Left lobe of liver (tissue), 2 donors: ENCODE results near the gene WDR35. TPM values are rescaled to one million over a fixed set of nuclear protein-coding genes. Genes with fewer than 3 reads are reported as not detected.

Experiments used
- ATAC-seq: fragments of 200-7000 bp; cut with Tn5 transposase; one replicate; pipeline ENCODE4 v1.9.1; 2020; ENCODE audit warnings: mild to moderate bottlenecking, moderate library complexity
- DNase-seq: peaks from one replicate; pipeline ENCODE4 v3.0.0-alpha.2; 2020; ENCODE audit warnings: low spot score
- total RNA-seq: library from RNA; stranded (reverse); gene quantifications from one replicate; pipeline ENCODE4 v1.2.1, GENCODE V29; 2021
- donor health status: DM: no; HTN: no; CAD: no; lungs with moderate emphysema.
- donor health status: DM: no; HTN: yes; CAD: no.

WDR35 gene
- total RNA-seq = 1.5 TPM

GRCh38 chr2:19989667-19990415 is at the start of gene WDR35:
WDR35 (minus strand) TSS chr2:19990105; CDS start chr2:19990015, 90 bp downstream.
- DNase-seq = peak; percentile 94
- peak; percentile 99 for ATAC-seq

DNA sequence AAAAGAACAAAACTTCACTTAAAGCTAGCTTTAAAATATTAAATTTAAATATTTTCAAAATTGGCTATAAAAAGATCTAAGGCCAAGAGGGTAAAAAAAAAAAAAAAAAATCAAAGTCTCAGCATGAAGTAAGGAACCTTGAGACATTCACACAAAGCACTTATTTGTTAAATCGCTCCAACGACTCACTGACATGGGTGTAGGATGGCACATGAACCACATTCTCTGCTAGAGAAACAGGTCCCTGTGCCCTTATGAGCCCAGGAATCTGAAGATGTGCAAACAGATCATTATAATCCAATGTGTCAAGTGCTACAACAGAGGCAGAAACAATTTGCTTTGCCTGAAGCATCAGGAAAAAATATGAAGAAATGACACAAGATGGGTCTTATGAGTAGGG is 47.8 kb upstream of the WDR35 start:
- ATAC-seq = no peak
- DNase-seq = no peak

DNA sequence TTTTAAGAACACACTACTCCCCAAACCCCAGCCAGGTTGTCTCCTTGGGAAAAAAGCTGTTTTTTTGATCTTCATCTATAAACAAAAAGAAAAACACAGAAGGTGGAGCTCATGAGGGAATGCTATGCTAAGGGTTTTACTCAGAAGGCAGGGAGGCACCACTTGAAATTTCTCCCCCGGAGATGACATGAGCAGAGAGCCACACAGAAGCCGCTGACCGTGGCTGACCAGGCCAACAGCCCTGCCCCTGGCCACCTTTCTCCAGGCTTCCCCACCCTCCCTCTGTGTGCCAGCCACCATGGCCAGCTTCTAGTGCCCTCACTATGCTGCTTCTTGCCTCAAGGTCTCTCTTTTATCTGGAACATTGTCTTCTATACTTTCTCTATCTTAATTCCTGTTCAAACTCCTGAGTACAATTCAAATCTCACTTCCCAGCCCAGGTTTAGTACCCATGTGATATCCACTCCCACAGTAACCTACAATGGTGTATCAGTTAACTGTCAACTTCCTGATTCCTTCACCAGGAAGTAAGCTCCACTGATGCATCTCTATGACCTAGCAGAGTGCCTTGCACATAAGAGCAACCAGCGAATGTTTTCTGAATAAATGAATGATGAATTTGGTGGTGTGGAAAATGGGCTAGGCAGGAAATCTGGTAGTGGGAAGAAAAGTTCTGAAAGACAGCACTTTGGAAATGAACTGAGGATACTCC is 46.2 kb upstream of the WDR35 start:
- DNase-seq (no peak), ATAC-seq (peak; percentile 27)

DNA sequence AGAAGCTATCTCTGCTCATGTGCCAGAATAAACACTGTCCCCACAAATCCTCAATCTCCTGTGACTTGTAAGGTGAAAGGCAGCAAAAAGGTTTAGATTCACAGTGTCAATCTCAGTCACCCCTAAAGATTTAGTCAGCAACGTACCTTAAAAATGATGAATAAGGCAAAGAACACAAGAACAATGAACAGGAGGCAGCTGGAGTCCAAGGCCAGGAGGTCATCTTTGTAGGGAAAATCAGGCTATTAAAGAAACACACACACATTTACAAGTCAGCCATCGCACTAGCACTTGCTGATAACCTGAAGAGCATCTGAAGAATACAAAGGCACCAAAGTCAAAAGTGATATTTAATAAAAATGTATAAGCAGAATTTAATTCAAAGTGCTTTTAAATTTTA is 44.9 kb upstream of the WDR35 start:
- ATAC-seq (no peak), DNase-seq (no peak)

GRCh38 chr2:20034218-20034617 is 44.3 kb upstream of the WDR35 start:
- DNase-seq (no peak), ATAC-seq (no peak)

- no peak for DNase-seq
- no peak for ATAC-seq
These were observed 43.4 kb upstream of the WDR35 start for GRCh38 chr2:20033322-20033721.

- DNase-seq (no peak), ATAC-seq (no peak)
These were observed 40.3 kb upstream of the WDR35 start for GRCh38 chr2:20030224-20030623.

GRCh38 chr2:20027705-20028434 is 38.0 kb upstream of the WDR35 start:
- no peak for DNase-seq
- no peak for ATAC-seq

DNA sequence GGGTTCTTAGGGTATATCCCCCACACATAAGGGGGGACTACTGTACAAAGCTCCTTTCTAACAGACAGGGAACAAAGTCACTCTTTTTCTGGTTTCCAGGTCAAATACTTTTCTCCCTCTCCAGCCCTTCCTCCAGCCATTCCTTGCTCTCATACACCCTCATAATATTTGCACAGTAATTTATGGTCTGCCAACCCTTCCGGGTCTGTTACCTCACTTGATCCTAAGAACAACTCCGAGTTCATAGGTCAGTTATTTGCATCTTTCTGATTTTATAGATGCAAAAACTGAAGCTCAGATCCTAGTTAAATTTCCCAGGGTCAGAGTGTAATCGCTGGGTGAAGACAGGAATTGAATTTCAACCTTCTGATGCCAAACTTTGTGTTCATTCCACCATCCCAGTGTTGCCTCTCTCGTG is 37.4 kb upstream of the WDR35 start:
- DNase-seq (no peak), ATAC-seq (no peak)

DNA sequence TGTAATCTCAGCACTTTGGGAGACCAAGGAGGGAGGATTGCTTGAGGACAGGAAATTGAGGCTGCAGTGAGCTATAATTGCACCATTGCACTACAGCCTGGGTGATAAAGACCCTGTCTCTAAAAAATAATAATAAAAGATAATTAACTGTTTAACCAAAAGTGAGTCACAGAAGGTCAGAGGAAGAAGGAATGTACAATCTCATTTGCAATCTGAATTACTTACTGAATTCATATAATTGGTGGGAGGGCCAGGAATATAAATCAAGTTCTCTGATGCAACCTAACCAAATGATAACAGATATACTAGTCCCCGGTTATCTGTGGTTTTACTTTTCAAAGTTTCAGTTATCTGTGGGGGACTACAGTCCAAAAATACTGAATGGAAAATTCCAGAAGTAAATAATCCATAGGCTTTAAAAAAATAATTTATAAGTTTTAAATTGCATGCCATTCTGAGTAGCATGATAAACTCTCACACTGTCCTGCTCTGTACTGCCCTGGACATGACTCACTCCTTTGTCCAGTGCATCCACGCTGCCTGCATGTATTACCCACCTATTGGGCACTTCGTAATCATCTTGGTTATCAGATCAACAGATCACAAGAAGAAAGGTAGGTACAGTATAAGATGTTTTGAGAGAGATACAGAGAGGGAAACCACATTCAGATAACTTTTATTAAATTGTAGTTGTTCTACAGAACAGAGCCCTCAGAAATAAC is 35.3 kb upstream of the WDR35 start:
- no peak for ATAC-seq

DNA sequence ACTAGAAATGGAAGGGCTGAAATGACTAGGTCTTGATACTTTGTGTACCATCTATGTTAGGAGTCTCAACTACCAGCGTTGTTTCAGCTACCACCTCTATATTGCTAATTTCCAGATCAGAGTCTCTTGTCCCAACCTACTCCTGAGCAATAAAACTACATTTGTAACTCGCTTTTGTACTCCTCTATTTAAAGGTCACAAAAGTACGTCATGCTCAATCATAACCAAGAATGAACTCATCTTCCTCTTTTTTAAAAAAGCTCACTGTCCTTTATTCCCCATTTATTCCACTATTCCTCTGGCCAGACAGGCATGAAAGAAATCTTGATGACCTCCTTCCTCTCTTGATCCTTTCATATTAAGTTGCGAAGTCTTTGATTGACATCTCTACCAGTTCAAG is 33.8 kb upstream of the WDR35 start:
- ATAC-seq = no peak
- no peak for DNase-seq

More for the DNA sequence above, 35.3 kb upstream of the WDR35 start:
- no peak for DNase-seq

GRCh38 chr2:20021405-20022009 is 31.6 kb upstream of the WDR35 start:
- no peak for DNase-seq
- ATAC-seq = no peak

GRCh38 chr2:20019747-20020146 is 29.8 kb upstream of the WDR35 start:
- no peak for DNase-seq
- no peak for ATAC-seq

GRCh38 chr2:20018601-20019152 is 28.8 kb upstream of the WDR35 start:
- DNase-seq (no peak), ATAC-seq (no peak)

DNA sequence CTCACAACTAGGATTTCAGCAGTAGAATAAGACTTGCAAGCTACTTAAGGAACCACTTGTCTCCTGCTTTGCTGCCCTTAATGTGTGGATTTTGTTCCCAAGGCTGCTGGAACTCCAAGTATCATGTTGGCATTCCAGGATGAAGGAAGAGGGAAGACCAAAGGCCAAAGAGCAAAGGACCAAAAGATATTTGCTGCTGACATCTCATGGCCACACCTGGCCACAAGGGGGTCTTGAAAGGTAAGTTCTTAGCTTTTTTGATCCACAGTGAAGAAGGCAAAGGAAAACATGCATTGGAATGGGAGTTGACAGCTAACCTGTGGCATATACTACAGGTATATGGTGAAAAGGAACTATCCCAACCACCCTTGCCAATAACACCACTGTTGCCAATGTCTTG is 26.4 kb upstream of the WDR35 start:
- DNase-seq (no peak), ATAC-seq (no peak)

GRCh38 chr2:20015482-20016083 is 25.7 kb upstream of the WDR35 start:
- ATAC-seq (peak; percentile 82), DNase-seq (no peak)

GRCh38 chr2:20013126-20013849 is 23.4 kb upstream of the WDR35 start:
- DNase-seq (no peak), ATAC-seq (no peak)

DNA sequence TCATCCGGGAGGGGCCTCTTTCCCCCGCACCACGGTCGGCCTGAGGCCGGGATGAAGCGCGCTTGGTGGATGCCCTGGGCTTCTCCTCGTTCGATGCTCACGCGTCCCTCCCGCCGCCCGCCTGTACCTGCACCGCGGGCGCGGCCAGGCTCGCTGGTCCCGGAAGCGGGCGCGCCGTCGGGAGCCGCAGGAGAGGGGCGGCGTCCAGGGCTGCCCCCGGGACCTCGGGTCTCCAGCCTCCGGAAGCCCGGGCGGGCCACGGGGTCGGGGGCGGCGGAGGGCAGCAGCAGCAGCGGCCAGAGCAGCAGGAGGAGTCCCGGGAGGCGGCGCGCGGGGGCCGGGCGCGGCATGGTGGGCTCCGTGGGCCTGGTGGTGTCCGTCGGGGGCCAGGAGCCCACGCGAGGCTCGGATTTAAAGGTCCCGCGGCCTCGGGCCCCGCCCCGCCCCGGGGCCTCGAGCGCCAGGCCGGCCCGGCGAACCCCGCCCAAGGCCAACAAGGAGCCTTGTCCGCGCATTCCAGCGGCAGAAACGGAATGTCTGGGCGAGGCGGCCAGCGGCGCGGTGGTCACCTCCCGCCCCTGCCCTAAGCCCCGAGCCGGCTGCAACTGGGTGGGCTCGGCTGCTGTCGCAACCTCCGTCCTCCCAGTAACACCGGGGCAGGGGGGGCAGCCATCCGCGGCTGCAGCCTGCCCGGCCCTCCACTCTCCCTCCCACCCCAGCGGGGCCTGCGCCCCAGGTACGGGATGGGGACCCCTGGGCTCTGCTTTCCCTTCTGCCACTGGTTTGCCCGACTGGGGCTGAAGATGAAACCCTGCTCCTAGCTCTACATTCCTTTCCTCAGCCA is 22.6 kb upstream of the WDR35 start, which contains the start of gene MATN3:
TSS of gene MATN3 (minus strand) at position 387 of the 844 bp plus-strand sequence. CDS start at position 350, 37 bp downstream.
- DNase-seq = no peak

DNA sequence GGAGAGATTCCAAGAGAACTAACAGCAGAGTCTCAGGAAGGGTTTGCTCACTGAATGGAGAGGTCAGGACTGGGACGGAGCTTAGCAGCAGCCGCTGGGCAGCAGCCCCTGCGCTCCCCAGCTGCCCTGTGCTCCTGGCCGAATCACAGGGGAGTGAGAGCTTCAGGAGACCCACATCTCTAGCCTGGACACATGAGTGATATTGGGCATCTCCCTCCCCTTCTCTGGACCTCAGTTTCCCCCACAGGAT is 22.1 kb upstream of the WDR35 start:
- DNase-seq = no peak
- ATAC-seq = peak; percentile 15

More for the DNA sequence above, 22.6 kb upstream of the WDR35 start, which contains the start of gene MATN3:
- ATAC-seq = peak; percentile 84
